ENCODE results near the gene HGF. TPM values are rescaled to one million over a fixed set of nuclear protein-coding genes. Genes with fewer than 3 reads are reported as not detected.

Gene HGF
- total RNA-seq, 1 donor from 2014 or later: 0.22 TPM

DNA sequence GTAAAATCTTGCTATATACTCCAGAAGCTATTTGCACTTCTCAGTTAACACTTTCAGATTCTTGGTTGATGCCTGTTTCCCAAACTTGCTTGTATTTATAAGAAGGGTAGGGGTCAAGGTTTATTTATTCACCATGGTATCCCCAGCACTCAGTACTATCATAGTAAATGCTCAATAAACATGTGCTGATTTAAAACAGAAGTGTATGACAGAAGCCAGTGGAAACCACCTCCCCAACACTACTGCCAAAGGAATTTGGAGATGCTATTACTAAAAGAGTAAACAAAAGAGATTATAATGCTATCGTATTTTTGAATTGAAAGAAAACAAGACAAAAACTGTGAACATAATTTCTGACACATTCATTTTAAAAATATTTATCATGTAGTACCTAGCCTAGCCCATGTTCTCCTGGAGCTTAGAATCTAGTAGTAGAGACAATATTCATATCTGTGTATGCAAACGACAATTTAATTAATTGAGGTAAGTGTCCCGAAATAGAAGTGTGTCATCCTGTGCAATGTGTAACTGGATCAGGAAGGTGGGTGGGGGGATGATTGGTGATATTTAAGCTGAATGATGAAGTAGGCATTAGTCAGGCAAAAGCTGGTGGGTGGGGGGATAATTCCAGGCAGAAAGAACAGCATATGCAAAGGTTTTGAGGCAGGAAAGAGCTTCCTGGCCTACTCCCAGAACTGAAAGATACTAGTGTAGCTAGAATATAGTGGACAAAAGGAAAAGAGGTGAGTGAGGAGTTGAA, 77.5 kb downstream of the HGF start:
- no peak for DNase-seq (ENCODE audit: low spot score)
- no peak for TF ChIP-seq EZH2phosphoT487 (IDR thresholded peaks at IDR 0.05)
- Mint-ChIP-seq H3K4me3 (no peak overlapping the region), H3K27me3 (ENCODE audit: insufficient read depth, low read depth) (no peaks in the 10 kb centered on the region), H3K4me1 (peaks cover 16% of the 10 kb centered on the region), H3K36me3 (no peaks in the 10 kb centered on the region), H3K9me3 (no peaks in the 10 kb centered on the region), H3K27ac (no peak overlapping the region)
- no peaks in the 10 kb centered on the region for H3K27me3 ChIP-seq
- no peak overlapping the region for H3K4me2 ChIP-seq
- no peaks in the 10 kb centered on the region for H3K79me2 ChIP-seq (ENCODE audit: low read depth)
- H3K9me3 ChIP-seq (ENCODE audit: low read depth): no peaks in the 10 kb centered on the region
- H3F3A ChIP-seq (ENCODE audit: low read depth): peaks cover 17% of the 10 kb centered on the region
- no peaks in the 10 kb centered on the region for H3K36me3 ChIP-seq
- H3K4me3 ChIP-seq: no peak overlapping the region
- no peak overlapping the region for H2AFZ ChIP-seq (replicated peaks)
- H4K20me1 ChIP-seq (ENCODE audit: low read depth): no peaks in the 10 kb centered on the region
- H3K9ac ChIP-seq: no peak overlapping the region
- H3K27ac ChIP-seq: no peak overlapping the region
- peaks cover 31% of the 10 kb centered on the region for H3K4me1 ChIP-seq

DNA sequence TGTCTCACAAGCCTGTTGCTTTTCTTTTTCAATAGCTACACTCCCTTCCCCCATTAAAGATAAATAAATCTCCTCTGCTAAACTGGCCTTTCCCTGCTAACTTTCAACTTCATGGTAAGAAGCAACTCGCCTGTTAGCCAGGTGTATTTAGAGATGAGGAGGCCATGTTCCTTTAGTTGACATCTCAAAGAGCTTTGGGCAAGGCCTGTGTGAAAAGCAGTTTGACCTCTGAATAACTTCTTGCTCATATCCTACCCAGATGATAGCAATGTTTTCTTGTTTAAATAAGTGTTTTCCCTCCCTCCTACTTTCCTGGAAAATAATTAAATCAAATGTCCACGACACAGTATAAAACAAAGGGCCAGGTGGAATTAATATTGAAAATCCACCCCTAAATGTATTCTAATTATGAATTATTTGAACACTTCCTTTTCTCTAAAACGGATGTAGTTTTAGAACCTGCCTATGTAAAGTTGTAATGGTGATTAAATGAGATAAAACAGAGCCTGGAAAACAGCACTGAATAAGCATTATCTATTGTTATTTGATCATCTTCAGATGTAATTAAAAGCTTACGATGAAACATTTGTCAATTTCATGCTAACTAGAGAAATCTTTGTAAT, 78.5 kb downstream of the HGF start:
- H3K4me3 ChIP-seq: no peak overlapping the region
- Mint-ChIP-seq H3K4me3 (no peak overlapping the region), H3K36me3 (no peaks in the 10 kb centered on the region), H3K27me3 (ENCODE audit: insufficient read depth, low read depth) (no peaks in the 10 kb centered on the region), H3K27ac (peak overlapping the region; percentile 1), H3K9me3 (no peaks in the 10 kb centered on the region), H3K4me1 (peaks cover 16% of the 10 kb centered on the region)
- DNase-seq (ENCODE audit: low spot score): no peak
- no peaks in the 10 kb centered on the region for H3K36me3 ChIP-seq
- H3K27me3 ChIP-seq: no peaks in the 10 kb centered on the region
- H2AFZ ChIP-seq (replicated peaks): peak overlapping the region; percentile 8
- TF ChIP-seq EZH2 (IDR thresholded peaks at IDR 0.05) (no peak), EZH2phosphoT487 (IDR thresholded peaks at IDR 0.05) (no peak)
- TF ChIP-seq, protein P1, sequence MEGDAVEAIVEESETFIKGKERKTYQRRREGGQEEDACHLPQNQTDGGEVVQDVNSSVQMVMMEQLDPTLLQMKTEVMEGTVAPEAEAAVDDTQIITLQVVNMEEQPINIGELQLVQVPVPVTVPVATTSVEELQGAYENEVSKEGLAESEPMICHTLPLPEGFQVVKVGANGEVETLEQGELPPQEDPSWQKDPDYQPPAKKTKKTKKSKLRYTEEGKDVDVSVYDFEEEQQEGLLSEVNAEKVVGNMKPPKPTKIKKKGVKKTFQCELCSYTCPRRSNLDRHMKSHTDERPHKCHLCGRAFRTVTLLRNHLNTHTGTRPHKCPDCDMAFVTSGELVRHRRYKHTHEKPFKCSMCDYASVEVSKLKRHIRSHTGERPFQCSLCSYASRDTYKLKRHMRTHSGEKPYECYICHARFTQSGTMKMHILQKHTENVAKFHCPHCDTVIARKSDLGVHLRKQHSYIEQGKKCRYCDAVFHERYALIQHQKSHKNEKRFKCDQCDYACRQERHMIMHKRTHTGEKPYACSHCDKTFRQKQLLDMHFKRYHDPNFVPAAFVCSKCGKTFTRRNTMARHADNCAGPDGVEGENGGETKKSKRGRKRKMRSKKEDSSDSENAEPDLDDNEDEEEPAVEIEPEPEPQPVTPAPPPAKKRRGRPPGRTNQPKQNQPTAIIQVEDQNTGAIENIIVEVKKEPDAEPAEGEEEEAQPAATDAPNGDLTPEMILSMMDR (IDR thresholded peaks at IDR 0.05): no peak
- peaks cover 31% of the 10 kb centered on the region for H3K4me1 ChIP-seq
- no peak overlapping the region for H3K4me2 ChIP-seq
- peaks cover 17% of the 10 kb centered on the region for H3F3A ChIP-seq (ENCODE audit: low read depth)
- H3K79me2 ChIP-seq (ENCODE audit: low read depth): no peaks in the 10 kb centered on the region
- no peak overlapping the region for H3K9ac ChIP-seq
- H3K9me3 ChIP-seq (ENCODE audit: low read depth): no peaks in the 10 kb centered on the region
- H3K27ac ChIP-seq: no peak overlapping the region
- no peaks in the 10 kb centered on the region for H4K20me1 ChIP-seq (ENCODE audit: low read depth)

DNA sequence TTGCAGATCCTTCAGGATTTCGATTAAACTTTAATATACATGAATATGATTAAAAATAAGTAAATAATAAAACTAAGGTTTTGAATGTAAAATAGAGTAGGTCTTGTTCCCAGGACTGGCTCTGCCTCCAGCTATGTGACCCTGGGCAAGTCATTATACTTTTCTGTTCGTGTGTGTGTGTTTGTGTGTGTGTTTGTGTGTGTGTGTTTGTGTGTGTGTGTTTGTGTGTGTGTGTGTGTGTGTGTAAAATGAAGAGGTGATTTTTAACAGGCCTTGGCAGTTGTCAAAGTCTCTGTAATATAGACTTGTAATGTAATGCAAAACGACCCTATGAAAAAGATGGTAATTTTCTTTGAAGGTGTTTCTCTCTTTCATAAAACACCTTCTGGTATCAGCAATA, 79.2 kb downstream of the HGF start:
- H3K27me3 ChIP-seq: no peaks in the 10 kb centered on the region
- no peaks in the 10 kb centered on the region for H3K9me3 ChIP-seq (ENCODE audit: low read depth)
- H3K27ac Mint-ChIP-seq: peak overlapping the region; percentile 43
- no peaks in the 10 kb centered on the region for H3K36me3 Mint-ChIP-seq
- H3K4me1 Mint-ChIP-seq: peaks cover 16% of the 10 kb centered on the region
- TF ChIP-seq EZH2phosphoT487 (IDR thresholded peaks at IDR 0.05) (no peak), EZH2 (IDR thresholded peaks at IDR 0.05) (no peak)
- TF ChIP-seq, protein P1 (IDR thresholded peaks at IDR 0.05): no peak
- H3K4me3 ChIP-seq: no peak overlapping the region
- no peaks in the 10 kb centered on the region for H3K79me2 ChIP-seq (ENCODE audit: low read depth)
- H3K27ac ChIP-seq: no peak overlapping the region
- no peak overlapping the region for H3K9ac ChIP-seq
- no peaks in the 10 kb centered on the region for H3K36me3 ChIP-seq
- no peak overlapping the region for H3K4me2 ChIP-seq
- H3K4me1 ChIP-seq: peaks cover 31% of the 10 kb centered on the region
- no peaks in the 10 kb centered on the region for H4K20me1 ChIP-seq (ENCODE audit: low read depth)
- H3K4me3 Mint-ChIP-seq: no peak overlapping the region
- H3F3A ChIP-seq (ENCODE audit: low read depth): peaks cover 17% of the 10 kb centered on the region
- DNase-seq (ENCODE audit: low spot score): no peak
- H2AFZ ChIP-seq (replicated peaks): no peak overlapping the region
- H3K9me3 Mint-ChIP-seq: no peaks in the 10 kb centered on the region
- H3K27me3 Mint-ChIP-seq (ENCODE audit: insufficient read depth, low read depth): no peaks in the 10 kb centered on the region

DNA sequence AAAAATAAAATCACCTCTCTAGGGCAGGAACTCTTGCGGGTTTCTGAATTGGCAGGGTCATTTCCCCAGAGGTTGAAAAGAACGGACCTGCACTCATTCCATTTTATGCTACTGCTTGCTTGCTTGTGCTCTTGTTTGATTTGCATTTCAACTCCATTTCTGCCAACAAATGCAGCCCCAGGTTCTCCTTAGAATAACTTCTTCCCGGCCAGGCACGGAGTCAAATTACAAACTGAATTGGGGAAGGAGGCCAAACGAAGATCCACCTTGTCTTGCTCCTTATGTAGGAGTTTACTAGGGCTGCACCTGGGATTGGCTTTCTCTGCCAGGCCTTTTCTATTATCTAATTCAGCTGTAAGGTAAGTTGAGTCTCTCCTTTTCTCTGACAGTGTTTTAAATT, 79.6 kb downstream of the HGF start:
- H3K4me3 Mint-ChIP-seq: no peak overlapping the region
- Histone ChIP-seq H3K4me1 (peaks cover 31% of the 10 kb centered on the region), H3K36me3 (no peaks in the 10 kb centered on the region), H3F3A (ENCODE audit: low read depth) (peaks cover 17% of the 10 kb centered on the region), H3K4me2 (peak overlapping the region; percentile 50), H3K9ac (no peak overlapping the region), H2AFZ (replicated peaks) (peak overlapping the region; percentile 74), H3K79me2 (ENCODE audit: low read depth) (no peaks in the 10 kb centered on the region), H3K4me3 (no peak overlapping the region), H3K27ac (no peak overlapping the region), H3K9me3 (ENCODE audit: low read depth) (no peaks in the 10 kb centered on the region), H3K27me3 (no peaks in the 10 kb centered on the region), H4K20me1 (ENCODE audit: low read depth) (no peaks in the 10 kb centered on the region)
- H3K27ac Mint-ChIP-seq: no peak overlapping the region
- TF ChIP-seq, protein P1 (IDR thresholded peaks at IDR 0.05): no peak
- TF ChIP-seq EZH2phosphoT487 (IDR thresholded peaks at IDR 0.05): no peak
- TF ChIP-seq EZH2 (IDR thresholded peaks at IDR 0.05): no peak
- H3K9me3 Mint-ChIP-seq: no peaks in the 10 kb centered on the region
- H3K4me1 Mint-ChIP-seq: peaks cover 18% of the 10 kb centered on the region
- no peaks in the 10 kb centered on the region for H3K27me3 Mint-ChIP-seq (ENCODE audit: insufficient read depth, low read depth)
- DNase-seq (ENCODE audit: low spot score): no peak
- H3K36me3 Mint-ChIP-seq: no peaks in the 10 kb centered on the region

Data from neural progenitor cell (in vitro differentiated cells).